ENCODE measurements around the gene AP2A2. TPM values are rescaled to one million over a fixed set of nuclear protein-coding genes. Genes with fewer than 3 reads are reported as not detected.

The AP2A2 gene
- total RNA-seq, 1 experiment from 2014 or later, result 92.9 TPM

DNA sequence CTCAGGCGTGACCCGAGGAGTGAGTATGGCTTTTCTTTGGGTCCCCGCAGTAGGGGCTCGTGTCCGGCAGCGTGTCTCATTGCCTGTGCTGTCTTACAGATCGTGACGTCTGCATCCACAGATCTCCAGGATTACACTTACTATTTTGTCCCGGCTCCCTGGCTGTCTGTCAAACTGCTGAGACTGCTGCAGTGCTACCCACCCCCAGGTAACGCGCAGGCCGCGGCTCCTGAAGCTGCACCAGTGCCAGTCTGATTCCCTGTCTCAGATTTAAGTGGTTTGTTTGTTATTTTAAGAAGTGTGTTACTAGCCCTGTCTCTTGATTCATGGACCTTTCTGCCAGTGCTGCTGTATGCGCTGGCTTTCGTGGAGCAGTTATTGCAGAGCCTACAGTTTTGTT lies 58.9 kb downstream of the AP2A2 start:
- Mint-ChIP-seq H3K36me3 (ENCODE audit: insufficient read depth, unreplicated experiment) (peaks cover 49% of the 10 kb centered on the region), H3K27ac (ENCODE audit: unreplicated experiment) (no peak overlapping the region), H3K27me3 (ENCODE audit: unreplicated experiment) (no peaks in the 10 kb centered on the region), H3K9me3 (ENCODE audit: low read depth, unreplicated experiment) (no peaks in the 10 kb centered on the region), H3K4me1 (ENCODE audit: low read depth, unreplicated experiment) (no peaks in the 10 kb centered on the region), H3K4me3 (ENCODE audit: low read depth, unreplicated experiment) (no peak overlapping the region)
- TF ChIP-seq, protein P1, sequence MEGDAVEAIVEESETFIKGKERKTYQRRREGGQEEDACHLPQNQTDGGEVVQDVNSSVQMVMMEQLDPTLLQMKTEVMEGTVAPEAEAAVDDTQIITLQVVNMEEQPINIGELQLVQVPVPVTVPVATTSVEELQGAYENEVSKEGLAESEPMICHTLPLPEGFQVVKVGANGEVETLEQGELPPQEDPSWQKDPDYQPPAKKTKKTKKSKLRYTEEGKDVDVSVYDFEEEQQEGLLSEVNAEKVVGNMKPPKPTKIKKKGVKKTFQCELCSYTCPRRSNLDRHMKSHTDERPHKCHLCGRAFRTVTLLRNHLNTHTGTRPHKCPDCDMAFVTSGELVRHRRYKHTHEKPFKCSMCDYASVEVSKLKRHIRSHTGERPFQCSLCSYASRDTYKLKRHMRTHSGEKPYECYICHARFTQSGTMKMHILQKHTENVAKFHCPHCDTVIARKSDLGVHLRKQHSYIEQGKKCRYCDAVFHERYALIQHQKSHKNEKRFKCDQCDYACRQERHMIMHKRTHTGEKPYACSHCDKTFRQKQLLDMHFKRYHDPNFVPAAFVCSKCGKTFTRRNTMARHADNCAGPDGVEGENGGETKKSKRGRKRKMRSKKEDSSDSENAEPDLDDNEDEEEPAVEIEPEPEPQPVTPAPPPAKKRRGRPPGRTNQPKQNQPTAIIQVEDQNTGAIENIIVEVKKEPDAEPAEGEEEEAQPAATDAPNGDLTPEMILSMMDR (IDR thresholded peaks at IDR 0.05; ENCODE audit: unreplicated experiment), result no peak
- CTCF ChIA-PET, result no interaction called here
- DNase-seq, result no peak
- no TSS peak for BruUV-seq (replicated peaks)
- intact Hi-C loops (cut with micrococcal nuclease; ENCODE audit: unreplicated experiment), result no loop called here

DNA sequence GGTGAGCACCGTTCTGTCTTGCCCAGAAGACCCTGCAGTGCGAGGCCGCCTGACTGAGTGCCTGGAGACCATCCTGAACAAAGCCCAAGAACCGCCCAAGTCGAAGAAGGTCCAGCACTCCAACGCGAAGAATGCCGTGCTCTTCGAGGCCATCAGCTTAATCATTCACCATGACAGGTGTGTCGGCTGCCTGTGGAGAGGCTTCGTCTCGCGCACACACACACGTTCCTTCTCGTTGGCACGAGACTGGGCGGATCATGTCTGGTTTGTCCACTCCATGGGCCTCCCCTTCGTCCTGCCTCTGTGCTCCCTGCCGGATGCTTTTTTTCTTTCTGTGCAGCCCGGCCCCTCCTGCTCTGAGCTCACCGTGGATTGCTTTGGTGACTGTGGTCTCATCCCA lies 59.7 kb downstream of the AP2A2 start:
- Mint-ChIP-seq H3K9me3 (ENCODE audit: low read depth, unreplicated experiment) (no peaks in the 10 kb centered on the region), H3K36me3 (ENCODE audit: insufficient read depth, unreplicated experiment) (peaks cover 50% of the 10 kb centered on the region), H3K27ac (ENCODE audit: unreplicated experiment) (no peak overlapping the region), H3K4me1 (ENCODE audit: low read depth, unreplicated experiment) (no peaks in the 10 kb centered on the region), H3K27me3 (ENCODE audit: unreplicated experiment) (no peaks in the 10 kb centered on the region), H3K4me3 (ENCODE audit: low read depth, unreplicated experiment) (no peak overlapping the region)
- DNase-seq, result no peak
- TF ChIP-seq, protein P1 (IDR thresholded peaks at IDR 0.05; ENCODE audit: unreplicated experiment), result no peak
- CTCF ChIA-PET, result no interaction called here
- no TSS peak for BruUV-seq (replicated peaks)
- intact Hi-C loops (cut with micrococcal nuclease; ENCODE audit: unreplicated experiment), result no loop called here

DNA sequence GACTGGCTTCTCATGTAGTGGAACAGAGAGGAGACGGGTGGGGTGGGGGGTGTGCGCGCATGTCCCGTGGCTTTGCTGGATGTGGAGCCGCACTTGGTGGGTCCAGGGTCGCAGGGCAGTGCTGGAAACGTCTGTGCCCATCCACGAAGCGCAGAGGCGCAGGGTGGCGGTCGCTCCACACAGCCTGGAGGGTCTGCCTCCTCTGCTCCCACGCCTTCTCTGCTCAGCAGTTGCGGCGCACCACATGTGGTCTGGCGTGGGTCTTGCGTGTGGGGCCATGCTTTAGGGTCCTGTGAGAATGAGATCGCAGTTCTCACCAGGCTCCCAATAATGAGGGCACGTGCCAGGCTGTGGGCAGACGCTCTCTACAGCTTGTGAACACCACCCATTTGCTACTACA lies 60.2 kb downstream of the AP2A2 start:
- TF ChIP-seq, protein P1 (IDR thresholded peaks at IDR 0.05; ENCODE audit: unreplicated experiment), result no peak
- no peak overlapping the region for H3K27ac Mint-ChIP-seq (ENCODE audit: unreplicated experiment)
- no peaks in the 10 kb centered on the region for H3K9me3 Mint-ChIP-seq (ENCODE audit: low read depth, unreplicated experiment)
- BruUV-seq (replicated peaks), result no TSS peak
- H3K4me1 Mint-ChIP-seq (ENCODE audit: low read depth, unreplicated experiment), result no peaks in the 10 kb centered on the region
- CTCF ChIA-PET, result no interaction called here
- H3K36me3 Mint-ChIP-seq (ENCODE audit: insufficient read depth, unreplicated experiment), result peaks cover 46% of the 10 kb centered on the region
- no peaks in the 10 kb centered on the region for H3K27me3 Mint-ChIP-seq (ENCODE audit: unreplicated experiment)
- intact Hi-C loops (cut with micrococcal nuclease; ENCODE audit: unreplicated experiment), result no loop called here
- no peak for DNase-seq
- no peak overlapping the region for H3K4me3 Mint-ChIP-seq (ENCODE audit: low read depth, unreplicated experiment)

DNA sequence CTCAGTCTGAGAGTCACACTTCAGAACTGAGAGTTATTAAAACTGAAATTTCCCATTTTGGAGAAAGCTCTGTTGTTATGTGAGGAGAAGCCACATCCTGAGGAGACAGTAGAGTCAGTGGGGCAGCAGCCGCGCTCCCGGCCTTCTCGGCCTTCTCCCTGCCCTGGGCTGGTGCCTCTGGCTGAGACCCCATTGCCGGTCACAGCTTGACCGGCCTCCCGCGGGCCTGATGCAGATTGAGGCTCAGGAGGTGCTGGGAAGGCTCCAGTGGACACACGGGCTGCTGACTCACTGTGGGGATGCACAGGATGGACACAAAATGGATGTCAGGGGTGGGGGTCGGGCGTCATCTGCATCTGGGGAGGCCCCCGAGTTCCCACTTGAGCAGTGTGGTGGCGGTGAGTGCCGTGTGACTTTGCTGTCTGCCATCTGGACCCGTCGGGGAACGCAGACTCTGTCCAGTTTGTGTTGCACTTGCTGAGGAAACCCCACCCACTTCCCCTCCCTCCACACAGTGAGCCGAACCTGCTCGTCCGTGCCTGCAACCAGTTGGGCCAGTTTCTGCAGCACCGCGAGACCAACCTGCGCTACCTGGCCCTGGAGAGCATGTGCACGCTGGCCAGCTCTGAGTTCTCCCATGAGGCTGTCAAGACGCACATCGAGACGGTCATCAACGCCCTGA lies 60.7 kb downstream of the AP2A2 start:
- Mint-ChIP-seq H3K4me1 (ENCODE audit: low read depth, unreplicated experiment) (no peaks in the 10 kb centered on the region), H3K27ac (ENCODE audit: unreplicated experiment) (no peak overlapping the region), H3K4me3 (ENCODE audit: low read depth, unreplicated experiment) (no peak overlapping the region), H3K36me3 (ENCODE audit: insufficient read depth, unreplicated experiment) (peaks cover 45% of the 10 kb centered on the region), H3K9me3 (ENCODE audit: low read depth, unreplicated experiment) (no peaks in the 10 kb centered on the region), H3K27me3 (ENCODE audit: unreplicated experiment) (no peaks in the 10 kb centered on the region)
- CTCF ChIA-PET, result no interaction called here
- intact Hi-C loops (cut with micrococcal nuclease; ENCODE audit: unreplicated experiment), result no loop called here
- TF ChIP-seq, protein P1 (IDR thresholded peaks at IDR 0.05; ENCODE audit: unreplicated experiment), result no peak
- no peak for DNase-seq
- no TSS peak for BruUV-seq (replicated peaks)
